ENCODE data around the gene NAA50.

The NAA50 gene

DNA sequence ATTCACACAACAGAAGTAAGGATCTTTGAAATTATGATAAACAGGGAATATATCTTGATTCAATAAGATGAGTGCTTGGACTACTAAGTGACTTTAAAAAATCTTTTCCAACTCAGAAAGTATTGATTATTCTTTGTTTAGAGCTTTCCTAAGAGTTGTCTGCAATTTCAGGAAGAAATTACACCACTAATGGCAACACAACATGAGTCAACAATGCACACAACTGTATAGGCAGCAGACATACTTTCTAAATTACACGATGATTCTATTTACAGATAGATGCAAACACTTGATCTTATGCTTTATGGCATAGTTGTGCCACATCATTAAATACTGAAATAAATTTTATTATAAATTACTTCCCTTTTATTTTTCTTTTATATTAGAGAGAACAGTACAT is 4.4 kb downstream of the NAA50 start:
- no peak for DNase-seq

DNA sequence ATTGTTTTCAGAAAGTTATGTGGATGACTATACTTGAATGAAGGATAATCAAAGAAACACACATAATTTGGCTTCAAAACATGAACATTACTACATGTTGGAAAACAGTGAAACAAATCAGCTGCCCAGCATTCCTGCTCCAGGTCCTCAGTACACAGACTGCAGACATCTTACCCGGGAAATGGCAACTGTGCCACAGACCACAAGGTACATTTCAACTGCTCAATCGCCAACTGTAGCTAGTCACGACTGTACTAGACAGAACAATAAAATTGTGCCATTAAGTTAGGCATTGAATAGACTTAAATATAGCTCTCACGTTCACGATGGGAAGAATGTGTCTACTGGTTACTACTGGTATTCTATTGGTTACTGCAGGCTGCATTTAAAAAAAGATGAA is 5.0 kb downstream of the NAA50 start:
- DNase-seq, result no peak

DNA sequence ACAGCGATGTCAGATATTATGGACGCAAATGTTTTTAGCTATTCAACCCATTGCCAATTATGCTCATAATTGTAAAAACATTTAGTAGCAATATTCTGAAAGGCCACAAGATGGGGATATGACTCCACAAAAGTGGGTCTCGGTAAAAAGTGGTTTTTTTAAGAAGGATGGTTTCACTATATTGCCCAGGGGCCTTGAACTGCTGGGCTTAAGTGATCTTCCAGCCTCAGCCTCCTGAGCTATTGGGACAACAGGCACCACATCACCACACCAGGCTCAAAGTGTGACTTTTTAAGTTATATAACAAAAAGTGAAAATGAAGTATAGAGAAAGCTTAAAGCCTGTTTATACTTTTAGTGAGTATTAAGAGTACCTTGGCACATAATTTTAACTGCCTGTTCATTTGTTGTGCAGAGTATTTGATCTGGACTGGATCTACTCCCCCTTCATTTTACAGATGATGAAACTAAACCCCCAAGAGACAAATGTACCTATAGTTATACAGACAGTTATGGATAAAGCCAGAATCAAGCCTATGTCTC is 9.4 kb downstream of the NAA50 start:
- DNase-seq, result peak; percentile 84 to 96

DNA sequence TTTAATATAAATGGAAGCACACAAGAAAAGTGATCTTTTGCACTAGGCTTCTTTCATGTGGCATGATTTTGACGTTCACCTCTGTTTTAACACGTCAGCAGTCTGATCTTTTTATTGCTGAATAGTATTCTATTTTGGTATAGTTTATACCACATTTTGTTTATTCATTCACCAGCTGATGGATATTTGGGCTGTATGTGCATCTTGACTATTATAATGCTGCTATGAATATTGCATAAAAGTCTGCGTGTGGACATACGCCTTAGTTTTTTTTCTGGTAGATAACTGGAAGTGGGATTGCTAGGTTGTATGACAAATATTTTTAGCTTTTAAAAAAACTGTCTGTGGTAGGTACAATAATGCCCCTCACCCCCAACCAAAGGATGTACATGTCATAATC is 14.4 kb downstream of the NAA50 start:
- no peak for DNase-seq

DNA sequence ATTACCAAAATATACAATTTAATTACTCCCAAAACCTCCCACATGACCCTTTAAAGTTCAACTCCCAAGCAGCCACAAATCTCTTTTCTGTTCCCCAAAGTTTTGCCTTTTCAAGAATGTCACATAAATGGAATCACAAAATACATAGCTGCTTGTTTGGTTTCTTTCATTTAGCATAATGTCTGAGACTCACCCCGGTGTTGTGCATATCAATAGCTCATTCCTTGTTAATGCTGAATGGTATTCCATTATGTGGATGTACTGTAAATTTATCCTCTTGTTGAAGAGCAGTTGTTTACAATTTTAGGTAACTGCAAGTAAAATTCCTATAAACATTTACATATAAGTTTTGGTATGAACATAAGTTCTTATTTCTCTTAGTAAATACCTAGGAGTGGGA is 15.5 kb downstream of the NAA50 start:
- DNase-seq, result no peak

DNA sequence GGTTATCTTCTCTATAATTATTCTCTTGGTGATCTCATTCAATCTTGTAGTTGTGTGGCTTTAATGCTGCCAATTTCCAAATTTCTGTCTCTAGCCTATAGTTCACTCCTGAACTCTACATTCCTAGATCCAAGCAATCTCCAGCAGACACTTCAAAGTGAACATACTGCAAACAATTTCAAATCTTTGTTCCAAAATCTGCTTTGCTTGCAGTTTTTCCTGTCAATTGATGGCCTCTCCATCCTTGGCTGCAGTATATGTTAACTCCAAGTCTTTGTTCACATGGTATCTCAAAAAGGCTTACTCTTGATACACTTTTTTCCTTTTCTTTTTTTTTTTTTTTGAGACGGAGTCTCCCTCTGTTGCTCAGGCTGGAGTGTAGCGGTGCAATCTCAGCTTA is 17.4 kb downstream of the NAA50 start:
- DNase-seq, result no peak

DNA sequence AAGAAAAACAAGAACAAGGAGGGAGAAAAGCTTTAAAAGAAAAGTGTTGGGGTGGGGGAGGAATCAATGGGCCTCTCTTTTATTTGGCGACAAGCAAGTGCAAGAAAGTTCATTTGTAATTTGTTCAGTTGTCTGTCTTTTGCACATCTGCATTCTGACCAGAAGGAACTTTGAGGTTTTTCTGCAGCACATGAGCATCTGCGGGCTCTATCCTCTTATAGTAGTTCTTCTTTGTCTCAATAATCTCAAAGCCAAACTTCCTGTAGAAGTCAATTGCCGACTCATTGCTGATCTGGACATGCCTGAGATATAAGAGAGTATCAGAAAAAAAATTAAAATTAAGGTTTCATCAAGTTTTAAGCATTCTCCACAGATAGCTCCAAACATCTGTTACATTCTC is 24.4 kb downstream of the NAA50 start:
- peak; percentile 60 to 71 for DNase-seq

DNA sequence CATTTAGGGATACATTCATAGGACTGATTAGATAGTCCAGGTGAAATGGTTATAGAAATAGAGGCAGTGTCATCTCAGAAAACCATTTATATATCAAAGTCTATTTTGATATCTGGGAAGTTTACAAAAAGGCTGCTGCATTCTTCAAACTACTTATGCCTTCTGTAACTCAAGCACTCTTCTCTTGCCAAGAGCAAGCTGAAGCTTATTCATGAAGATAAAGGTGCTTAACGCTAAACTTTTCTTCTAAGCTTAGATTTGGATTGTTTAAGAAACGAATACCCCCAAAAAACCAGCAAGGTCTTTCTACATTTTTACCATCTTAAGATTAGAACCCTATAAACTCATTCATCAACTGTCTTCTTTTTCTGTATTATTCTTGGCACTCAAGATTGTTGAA is 26.3 kb downstream of the NAA50 start:
- no peak for DNase-seq

DNA sequence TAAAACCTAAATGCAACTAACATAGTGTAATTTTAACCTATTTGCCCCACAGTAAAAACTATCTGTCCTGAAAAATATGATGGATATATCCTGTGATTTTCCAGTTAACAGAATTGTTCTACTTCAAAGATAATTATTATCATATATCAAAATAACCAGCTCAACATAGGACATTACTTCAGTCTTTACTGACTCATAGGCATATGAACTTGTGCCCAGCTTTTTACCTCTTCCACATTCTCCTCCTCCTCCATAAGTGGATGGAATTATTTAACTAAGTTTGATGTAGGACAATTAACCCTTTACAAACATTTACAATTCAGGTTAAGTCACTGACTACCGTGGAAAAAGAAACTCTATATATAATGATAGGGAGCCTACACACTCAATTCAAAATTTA is 26.8 kb downstream of the NAA50 start:
- no peak for DNase-seq

DNA sequence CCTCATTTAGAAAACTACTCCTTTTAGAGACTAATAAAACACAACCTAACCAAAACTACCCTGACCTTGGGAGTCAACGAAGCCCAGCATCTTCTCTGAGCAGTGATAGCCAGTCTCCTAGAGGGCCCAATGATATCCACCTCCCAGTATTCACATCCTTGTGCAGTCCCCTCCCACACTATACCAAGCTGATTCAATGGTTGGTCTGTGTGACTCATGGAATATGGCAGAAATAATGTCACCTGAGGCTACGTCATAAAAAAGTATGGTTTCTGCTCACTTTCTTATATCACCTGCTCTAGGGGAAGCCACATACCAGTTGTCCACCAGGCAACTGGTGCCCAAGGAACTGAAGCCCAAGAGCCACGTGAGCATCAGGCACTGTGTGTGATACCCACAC is 28.2 kb downstream of the NAA50 start:
- DNase-seq, result no peak

DNA sequence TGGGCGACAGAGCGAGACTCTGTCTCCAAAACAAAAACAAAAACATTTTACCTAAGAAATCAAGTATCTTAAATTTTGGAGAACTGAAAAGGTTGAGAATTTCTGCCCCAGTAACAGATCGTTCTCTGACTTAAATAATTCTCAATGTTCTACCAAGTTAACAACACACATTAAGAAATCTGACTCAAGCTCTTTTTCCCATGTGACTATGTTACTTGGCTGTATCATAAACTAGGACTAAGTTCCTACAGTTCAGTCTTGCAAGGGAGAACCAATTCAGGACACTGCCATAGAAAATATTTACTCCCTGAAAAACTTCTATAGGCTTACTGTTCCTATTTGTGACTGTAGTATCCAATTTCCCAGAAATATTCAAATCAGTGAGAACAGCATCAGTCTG is 28.7 kb downstream of the NAA50 start:
- DNase-seq, result no peak

DNA sequence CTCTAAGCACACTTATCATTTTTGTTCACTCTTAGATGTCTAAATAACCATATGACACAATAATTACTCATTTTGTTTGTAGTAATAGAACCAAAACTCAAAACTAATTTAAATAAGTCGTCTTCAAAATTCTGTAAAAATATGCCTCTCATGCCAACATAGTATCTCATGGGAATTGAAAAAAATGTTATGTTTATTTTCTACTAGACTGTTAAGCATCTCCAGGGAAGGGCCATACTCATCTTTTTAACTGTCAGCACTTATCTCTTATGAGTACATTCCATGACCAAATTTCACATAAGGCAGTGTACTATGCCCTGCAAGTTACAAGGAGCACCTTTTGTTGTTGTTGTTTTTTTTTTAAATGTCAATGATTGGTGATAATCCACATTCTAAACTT is 31.3 kb downstream of the NAA50 start:
- no peak for DNase-seq

DNA sequence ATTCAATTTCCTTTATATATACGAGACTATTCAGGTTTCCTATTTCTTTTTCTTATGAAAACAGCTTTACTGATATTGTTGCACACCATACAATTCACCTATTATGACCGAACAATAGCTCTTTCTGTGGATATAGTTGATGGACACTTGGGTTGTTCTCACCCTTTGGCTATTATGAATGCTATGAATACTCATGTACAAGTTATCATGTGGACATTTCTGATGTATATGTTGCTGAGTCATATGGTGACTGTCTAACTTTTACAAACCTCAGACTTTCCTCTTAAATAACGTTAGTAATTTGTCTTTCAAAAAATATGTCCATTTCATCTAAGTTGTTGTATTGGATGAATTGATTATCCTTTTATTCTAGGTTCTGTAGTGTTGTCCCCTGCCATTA is 33.9 kb downstream of the NAA50 start:
- no peak for DNase-seq

DNA sequence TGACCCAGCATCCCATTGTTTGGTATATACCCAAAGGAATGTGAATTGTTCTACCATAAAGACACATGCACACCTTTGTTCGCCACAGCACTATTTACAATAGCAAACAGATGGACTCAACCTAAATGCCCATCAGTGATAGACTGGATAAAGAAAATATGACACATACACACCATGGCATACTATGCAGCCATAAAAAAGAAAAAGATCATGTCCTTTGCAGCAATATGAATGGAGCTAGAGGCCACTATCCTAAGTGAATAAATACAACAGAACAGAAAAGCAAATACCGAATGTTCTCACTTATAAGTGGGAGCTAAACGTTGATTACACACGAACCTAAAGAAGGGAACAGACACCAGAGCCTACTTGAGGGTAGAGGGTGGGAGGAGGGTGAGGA is 38.2 kb downstream of the NAA50 start:
- DNase-seq, result no peak

DNA sequence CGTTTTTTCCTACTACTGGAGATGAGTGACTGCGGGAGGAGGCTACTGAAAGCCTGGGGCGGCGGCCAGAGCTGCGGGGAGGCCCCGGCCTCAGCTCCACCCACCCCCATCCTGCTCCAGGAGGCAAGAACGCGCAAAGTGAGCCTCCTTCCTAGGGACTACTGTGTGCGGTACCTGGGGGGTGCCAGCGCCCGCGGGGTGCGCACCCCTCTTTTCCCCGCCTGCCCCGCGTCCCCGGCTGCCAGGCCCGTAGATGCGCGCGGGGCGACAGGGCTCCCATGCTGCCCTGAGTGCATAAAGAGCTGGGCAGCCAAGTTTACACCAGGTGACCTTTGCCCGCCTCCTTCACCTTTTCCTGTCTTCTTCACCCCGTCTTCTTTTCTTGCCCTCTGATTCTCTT is 47.1 kb downstream of the NAA50 start:
- DNase-seq, result no peak

DNA sequence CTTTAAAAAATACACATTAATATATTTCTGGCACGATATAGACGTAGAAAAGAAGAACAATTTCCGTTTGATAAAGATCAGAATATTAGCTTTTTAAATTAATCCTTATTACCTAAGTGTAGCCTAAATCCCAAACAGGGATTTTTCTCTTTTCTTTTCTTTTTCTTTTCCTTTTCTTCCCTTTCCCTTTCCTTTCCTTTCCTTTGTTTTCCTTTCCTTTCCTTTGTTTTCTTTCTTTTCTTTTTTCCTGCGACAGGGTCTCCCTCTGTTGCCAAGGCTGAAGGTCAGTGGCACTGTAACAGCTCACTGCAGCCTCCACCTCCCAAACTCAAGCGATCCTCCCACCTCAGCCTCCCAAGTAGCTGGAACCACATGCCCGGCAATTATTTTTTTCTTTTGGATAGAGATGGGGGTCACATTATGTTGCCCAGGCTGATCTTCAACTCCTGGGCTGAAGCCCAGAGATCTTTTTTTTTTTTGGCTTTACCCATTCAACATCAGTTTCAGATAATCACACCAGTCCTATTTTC is 47.8 kb downstream of the NAA50 start:
- DNase-seq, result no peak

DNA sequence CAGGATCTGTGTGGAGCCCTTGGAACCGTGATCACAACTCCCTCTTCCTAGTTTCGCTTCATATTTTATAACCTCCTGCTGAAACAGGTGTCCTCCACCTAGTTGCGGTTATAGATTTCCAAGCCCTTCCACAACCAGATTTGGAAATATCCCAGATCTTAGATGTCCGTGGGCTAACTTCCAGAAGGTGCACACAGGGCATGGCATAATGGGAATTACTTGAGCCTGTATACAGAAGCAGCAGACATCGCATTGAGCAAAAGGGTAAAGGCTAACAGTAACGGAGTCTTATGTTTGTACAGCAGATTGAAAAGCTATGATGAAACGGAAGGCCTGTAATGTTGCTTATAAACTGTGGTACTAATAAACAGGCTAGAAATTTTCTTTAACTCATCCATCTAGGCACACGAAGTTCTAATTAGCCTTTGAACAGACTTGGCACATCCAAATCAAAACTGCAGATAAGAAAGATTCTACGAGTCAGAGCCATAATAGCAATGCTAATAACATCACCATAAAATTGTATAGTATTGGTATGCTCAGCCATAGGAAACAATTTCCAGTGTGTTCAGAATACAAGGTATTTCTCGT is 48.5 kb downstream of the NAA50 start:
- peak; percentile 18 to 68 for DNase-seq

DNA sequence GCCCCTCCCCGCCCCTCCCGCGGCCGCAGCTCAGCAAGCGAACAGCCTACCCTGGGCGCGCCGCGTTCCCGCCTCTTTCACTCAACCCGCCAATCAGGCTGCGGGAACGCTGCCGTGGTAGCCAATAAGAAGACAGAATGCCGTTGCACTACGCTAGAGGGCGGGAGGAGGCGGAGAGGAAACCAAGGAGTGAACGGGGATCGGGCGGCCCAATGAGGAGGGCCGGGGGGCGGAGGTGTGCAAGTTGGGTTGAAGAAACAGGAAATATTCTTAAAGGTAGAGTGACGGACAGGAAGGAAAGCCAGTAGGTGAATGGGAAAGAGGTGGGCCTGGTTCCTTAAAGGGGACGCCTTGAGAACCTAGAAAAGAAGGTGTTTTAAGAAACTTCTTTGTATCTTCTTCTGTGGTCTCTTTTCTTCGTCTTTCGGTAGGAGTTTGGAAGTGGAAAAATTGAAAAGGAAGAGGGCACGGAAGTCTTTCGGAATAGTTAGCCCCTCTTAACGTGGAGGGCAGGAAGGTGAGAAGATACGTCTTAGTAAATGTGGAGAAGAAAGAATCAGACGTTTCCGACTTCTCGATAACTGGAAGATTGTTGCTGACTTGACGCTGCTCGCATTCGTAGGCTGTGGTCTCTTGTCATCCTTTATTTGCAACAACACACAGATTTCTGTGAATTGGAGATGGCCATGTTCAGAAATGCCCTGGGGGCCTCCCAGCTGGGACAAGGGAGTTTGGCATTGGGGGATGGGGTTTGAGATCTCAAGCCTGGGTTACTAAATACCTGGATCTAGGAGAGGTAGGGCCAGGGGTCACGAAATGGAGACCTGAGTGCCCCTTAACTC is 49.2 kb downstream of the NAA50 start:
- DNase-seq, result peak; percentile 100

DNA sequence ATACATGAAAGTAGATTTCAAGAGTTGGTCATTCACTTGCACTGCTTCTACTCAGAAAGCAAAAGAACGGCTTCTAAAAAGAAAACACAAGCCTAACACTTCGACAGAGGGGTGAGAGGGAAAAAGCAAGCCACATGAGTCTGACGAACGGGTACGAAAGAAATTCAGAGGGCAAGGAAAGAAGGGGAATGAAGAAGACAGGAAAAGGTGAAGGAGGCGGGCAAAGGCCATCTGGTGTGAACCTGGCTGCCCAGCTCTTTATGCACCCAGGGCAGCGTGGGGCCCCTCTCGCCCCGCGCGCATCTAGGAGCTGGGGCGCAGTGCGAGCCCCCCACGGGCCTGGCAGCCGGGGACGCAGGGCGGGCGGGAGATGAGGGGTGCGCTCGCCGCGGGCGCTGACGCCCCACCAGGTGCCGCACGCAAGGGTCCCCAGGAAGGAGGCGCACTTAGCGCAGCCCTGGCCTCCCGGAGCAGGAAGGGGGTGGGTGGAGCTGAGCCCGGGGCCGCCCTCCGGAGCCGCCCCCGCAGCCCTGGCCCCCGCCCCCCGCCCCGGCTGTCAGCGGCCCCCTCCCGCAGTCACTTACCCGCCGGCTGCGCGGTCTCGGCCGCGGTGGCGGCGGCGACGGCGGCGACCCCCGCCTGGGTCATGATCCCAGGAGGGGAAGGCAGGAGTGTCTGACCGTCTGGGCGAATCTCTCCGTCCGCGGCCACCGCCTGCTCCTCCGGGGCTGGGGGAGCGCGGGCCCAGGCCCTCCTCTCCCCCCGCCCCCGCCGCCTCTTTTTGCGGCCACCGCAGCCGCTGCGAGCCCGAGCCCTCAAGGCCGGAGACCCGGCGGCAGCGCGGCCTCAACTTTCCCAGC is 50.0 kb downstream of the NAA50 start, which contains the start of gene USF3:
Gene USF3 (minus strand): TSS at position 857 of the 860 bp plus-strand sequence. CDS start 21,764 bp downstream, outside the sequence.
- DNase-seq, result peak; percentile 79

DNA sequence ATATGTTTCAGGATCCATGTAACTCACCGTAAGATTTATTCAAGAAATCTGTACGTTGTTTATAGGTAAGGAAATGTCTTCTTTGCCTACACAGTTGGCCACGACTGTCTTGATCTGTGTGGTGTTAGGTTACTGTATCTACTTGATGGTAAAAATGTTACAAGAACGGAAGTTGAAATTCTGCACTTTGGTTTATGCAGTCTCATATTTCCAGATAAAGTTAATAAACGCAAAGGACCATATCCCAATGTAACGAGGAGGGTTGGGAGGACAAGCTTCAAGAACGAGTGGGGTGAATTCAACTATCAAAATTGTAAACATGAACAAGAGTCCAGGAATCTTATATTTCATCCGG is 50.6 kb downstream of the NAA50 start:
- peak; percentile 34 to 62 for DNase-seq

DNA sequence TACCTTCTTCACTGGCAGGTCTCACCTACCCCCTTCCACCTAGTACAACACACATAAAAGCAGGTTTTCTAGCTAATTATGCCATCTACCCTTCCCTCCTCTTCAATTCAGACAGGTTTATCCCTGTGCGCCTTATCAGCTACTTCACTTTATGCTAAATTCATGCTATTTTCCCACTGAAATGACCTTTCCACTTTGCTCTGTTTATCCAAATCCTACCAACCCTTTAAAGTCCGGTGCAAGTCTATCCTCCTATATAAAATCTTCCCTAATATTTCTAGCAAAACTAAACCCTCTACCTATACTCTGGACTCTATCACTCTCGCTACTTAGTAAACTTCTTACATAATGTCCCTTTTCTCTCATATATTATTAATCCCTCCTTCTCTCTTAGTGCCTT is 55.6 kb downstream of the NAA50 start:
- no peak for DNase-seq

DNA sequence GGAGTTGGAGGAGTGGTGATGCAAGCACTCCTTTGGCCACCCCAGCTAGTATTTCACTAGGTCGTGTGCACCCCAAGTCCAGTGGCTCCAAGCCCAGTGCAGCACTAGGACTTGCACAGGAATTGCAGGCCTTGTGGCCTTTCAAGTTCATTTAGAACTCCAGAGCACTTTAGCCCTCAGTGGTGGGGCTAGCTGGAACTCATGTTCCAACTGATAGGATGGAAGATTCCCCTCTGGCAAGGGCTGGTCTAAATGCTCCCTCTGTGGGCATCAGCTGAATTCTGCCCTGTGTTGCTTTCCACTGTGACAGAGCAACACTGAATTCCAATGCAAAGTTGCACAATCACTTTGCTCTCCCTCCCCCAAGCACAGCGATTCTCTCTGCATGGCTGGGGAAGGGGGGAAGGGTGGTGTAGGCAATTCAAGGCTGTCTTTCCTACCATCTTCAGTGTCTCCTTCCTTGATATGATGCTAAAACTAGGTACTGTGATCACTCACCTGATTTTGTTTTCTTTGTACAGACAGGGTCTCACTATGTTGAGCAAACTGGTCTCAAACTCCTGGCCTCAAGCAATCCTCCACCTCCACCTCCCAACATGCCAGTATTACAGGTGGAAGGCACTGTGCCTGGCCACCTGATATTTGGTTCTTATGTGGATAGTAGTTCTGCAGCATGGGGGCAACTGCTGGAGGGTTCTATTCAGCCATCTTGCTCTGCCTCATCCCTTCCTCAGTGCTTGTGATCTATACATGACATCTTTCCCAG is 59.9 kb downstream of the NAA50 start:
- DNase-seq, result peak; percentile 14 to 22
